Panc1 (cell line): ENCODE measurements around the gene PLA2G10. TPM values are rescaled to one million over a fixed set of nuclear protein-coding genes. Genes with fewer than 3 reads are reported as not detected.

Source experiments
- ATAC-seq: fragments of 200-7000 bp; cut with Tn5 transposase; 2 replicates; pipeline ENCODE4 v1.9.1; 2020; ENCODE audit warnings: mild to moderate bottlenecking, moderate library complexity
- BruUV-seq: library from RNA; stranded (reverse); fragments of 400-500 nt; replicated peaks from 2 replicates; lab custom pipeline; 2021; lab: Mats Ljungman, UMichigan
- CTCF ChIA-PET: fragments of 300-600 bp; sonication (Branson Sonifier 250); formaldehyde crosslinking; loops from one replicate; lab custom pipeline; 2022; ENCODE audit warnings: antibody characterized with exemption; lab: Charles Lee
- POLR2A ChIA-PET: fragments of 300-600 bp; sonication (Branson Sonifier 250); formaldehyde crosslinking; loops from one replicate; lab custom pipeline; 2022; ENCODE audit warnings: antibody characterized with exemption; lab: Charles Lee
- DNase-seq: peaks from one replicate; pipeline ENCODE4 v3.0.0-alpha.2; 2010; ENCODE audit warnings: low read depth, low spot score
- H3K27ac ChIP-seq: 2 replicates; pipeline ENCODE4 v1.5.1; 2011; ENCODE audit warnings: mild to moderate bottlenecking, low read length, inconsistent platforms
- H3K27me3 ChIP-seq: fragments of 200-500 bp; sonication (Bioruptor generic); 2 replicates; pipeline ENCODE4 v1.6.0; 2014; ENCODE audit warnings: low read length, inconsistent platforms; ENCODE audit not compliant: control insufficient read depth, insufficient read depth
- H3K36me3 ChIP-seq: fragments of 200-500 bp; sonication (Bioruptor generic); 2 replicates; pipeline ENCODE4 v1.5.1; 2014; ENCODE audit warnings: inconsistent platforms, mild to moderate bottlenecking, low read length, moderate library complexity; ENCODE audit not compliant: control insufficient read depth, insufficient read depth
- H3K4me1 ChIP-seq: 2 replicates; pipeline ENCODE4 v1.5.1; 2011; ENCODE audit warnings: inconsistent platforms, mild to moderate bottlenecking, low read length, moderate library complexity; ENCODE audit not compliant: control insufficient read depth, insufficient read depth
- H3K4me3 ChIP-seq, 2 experiments: 2 replicates each; pipeline ENCODE4 v1.5.1; 2011 to 2012; ENCODE audit warnings: low read depth in 2 of 2, low read length in 2 of 2, mild to moderate bottlenecking in 2 of 2, inconsistent platforms in 1 of 2, moderate library complexity in 1 of 2
- H3K9me3 ChIP-seq: fragments of 200-500 bp; sonication (Bioruptor generic); 2 replicates; pipeline ENCODE4 v1.5.1; 2014; ENCODE audit warnings: low read depth, mild to moderate bottlenecking, inconsistent platforms, low read length, moderate library complexity; ENCODE audit not compliant: control insufficient read depth, insufficient read depth
- CTCF ChIP-seq: fragments of 450-650 bp; IDR thresholded peaks from 2 replicates; pipeline ENCODE4 v1.5.1; 2017; ENCODE audit warnings: mild to moderate bottlenecking
- POLR2AphosphoS5 ChIP-seq: IDR thresholded peaks from 2 replicates; pipeline ENCODE4 v1.6.1; 2012; ENCODE audit warnings: mild to moderate bottlenecking, low read depth, low read length, moderate library complexity
- REST ChIP-seq, 2 experiments: IDR thresholded peaks; 2 replicates each; pipeline ENCODE4 v1.6.1; 2011 to 2012; ENCODE audit warnings: low read depth in 2 of 2, control low read depth in 1 of 2, low read length in 1 of 2, mild to moderate bottlenecking in 1 of 2, moderate library complexity in 1 of 2; ENCODE audit not compliant: insufficient read depth in 1 of 2
- SIN3A ChIP-seq: IDR thresholded peaks from 2 replicates; pipeline ENCODE4 v1.6.1; 2012; ENCODE audit warnings: low read depth, mild to moderate bottlenecking, low read length, moderate library complexity, borderline replicate concordance; ENCODE audit not compliant: insufficient read depth
- TCF7L2 ChIP-seq: IDR thresholded peaks from 2 replicates; pipeline ENCODE4 v1.6.1; 2011; ENCODE audit warnings: mild to moderate bottlenecking, low read depth, low read length, inconsistent platforms
- in situ Hi-C: cut with HindIII; loops from 2 replicates; pipeline ENCODE4 v1.10.0; 2016; ENCODE audit warnings: low sequenced_read_pairs, low pct_unique_long_range_greater_than_20kb
- intact Hi-C: fragments of 100-400 bp; cut with micrococcal nuclease; formaldehyde crosslinking; loops from one replicate; pipeline ENCODE4 v1.10.0; 2022; ENCODE audit not compliant: unreplicated experiment
- total RNA-seq: library from RNA; stranded (reverse); gene quantifications from one replicate; pipeline ENCODE4 v1.2.1, GENCODE V29; 2021; ENCODE audit not compliant: unreplicated experiment

PLA2G10 gene
- total RNA-seq, 1 experiment from 2014 or later = 0.23 TPM

GRCh38 chr16:14677627-14678026, 16.5 kb downstream of the PLA2G10 start:
- ChIA-PET POLR2A (no interaction called here), CTCF (no interaction called here)
- DNase-seq (no peak), ATAC-seq (no peak)
- H3K36me3 ChIP-seq = no peaks in the 10 kb centered on the region
- no TSS peak for BruUV-seq
- in situ Hi-C loops (no loop called here), intact Hi-C loops (no loop called here)
- no peaks in the 10 kb centered on the region for H3K4me1 ChIP-seq
- no peak overlapping the region for H3K4me3 ChIP-seq
- H3K9me3 ChIP-seq = no peaks in the 10 kb centered on the region
- no peaks in the 10 kb centered on the region for H3K27me3 ChIP-seq
- no peak overlapping the region for H3K27ac ChIP-seq
- TF ChIP-seq REST (IDR thresholded peaks at IDR 0.05; ENCODE audit: insufficient read depth in 1 of 2, low read depth in 2 of 2, low read length in 1 of 2) (no peak), CTCF (no peak)

GRCh38 chr16:14676633-14677032, 17.5 kb downstream of the PLA2G10 start:
- Histone ChIP-seq H3K36me3 (no peaks in the 10 kb centered on the region), H3K27me3 (no peaks in the 10 kb centered on the region), H3K4me3 (no peak overlapping the region), H3K9me3 (no peaks in the 10 kb centered on the region), H3K27ac (no peak overlapping the region), H3K4me1 (no peaks in the 10 kb centered on the region)
- ATAC-seq = no peak
- no peak for TF ChIP-seq SIN3A
- no peak for TF ChIP-seq CTCF
- no peak for TF ChIP-seq POLR2AphosphoS5
- no peak for TF ChIP-seq TCF7L2
- TF ChIP-seq REST (IDR thresholded peaks at IDR 0.05; ENCODE audit: insufficient read depth in 1 of 2, low read depth in 2 of 2, low read length in 1 of 2) = no peak
- BruUV-seq = no TSS peak
- no peak for DNase-seq
- in situ Hi-C loops = no loop called here
- intact Hi-C loops = no loop called here
- POLR2A ChIA-PET = no interaction called here
- CTCF ChIA-PET = no interaction called here
